Myocyte (in vitro differentiated cells): ENCODE measurements around the gene SF3B5. TPM values are rescaled to one million over a fixed set of nuclear protein-coding genes. Genes with fewer than 3 reads are reported as not detected.
"Not testable (repeated sequence)": the region's sequence is repeated elsewhere in the genome, so short reads cannot be mapped to it uniquely, and the experiment has no call there.

Experiments used
- DNase-seq: peaks from one replicate; pipeline ENCODE4 v3.0.0-alpha.2; 2012; ENCODE audit warnings: low read depth
- total RNA-seq: library from RNA; depleted of rRNA; stranded (reverse); fragments of >200 nt; gene quantifications from 2 replicates; pipeline ENCODE4 v1.2.3, GENCODE V29; 2014

Gene SF3B5
- total RNA-seq, 1 donor from 2014 or later: 141 TPM

DNA sequence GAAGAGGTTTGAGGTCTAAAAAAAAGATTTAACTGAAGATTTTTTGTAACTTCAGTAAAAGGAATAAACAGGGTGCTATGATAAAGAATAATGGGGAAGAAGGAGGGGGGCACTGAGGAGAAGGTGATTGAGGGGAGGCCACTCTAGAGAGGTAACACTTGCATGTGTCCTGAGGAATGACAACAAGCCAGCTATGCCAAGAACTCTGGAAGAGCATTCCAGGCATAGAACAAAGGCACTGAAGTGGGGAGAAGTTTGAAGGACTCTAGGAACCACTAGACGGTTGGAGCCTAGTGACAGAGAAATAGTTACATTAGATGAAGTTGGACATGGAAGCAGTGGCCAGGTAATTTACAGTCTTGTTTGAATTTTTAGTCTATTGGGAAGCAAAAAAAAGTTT, 10.8 kb upstream of the SF3B5 start:
- no peak for DNase-seq

DNA sequence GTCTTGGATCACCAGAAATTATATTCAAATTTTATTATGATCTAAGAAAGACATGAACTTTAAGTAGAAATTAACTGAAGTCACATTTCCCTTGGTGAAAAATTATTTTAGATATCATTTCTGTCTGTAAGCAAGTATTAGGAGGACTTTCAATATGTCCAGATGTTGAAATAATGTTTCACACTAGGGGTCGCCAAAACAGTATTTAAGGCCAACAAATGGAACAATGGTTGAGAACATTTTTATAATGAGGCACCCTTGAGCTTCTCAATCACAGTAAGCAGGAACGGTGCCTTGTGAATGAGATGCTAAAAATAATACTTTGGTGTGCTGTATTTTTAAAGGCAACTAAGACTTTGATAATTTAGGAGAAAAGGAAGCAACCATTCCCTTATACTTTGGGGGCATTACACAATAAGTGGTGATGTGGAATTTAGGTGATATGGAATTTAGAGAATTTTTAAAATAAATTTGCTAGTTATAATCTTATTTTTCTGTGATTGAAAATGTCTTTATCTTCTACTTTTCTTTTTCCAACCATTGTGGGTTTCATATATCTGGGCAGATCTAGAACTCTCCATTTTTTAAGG, 9.6 kb upstream of the SF3B5 start:
- DNase-seq: peak; percentile 90

DNA sequence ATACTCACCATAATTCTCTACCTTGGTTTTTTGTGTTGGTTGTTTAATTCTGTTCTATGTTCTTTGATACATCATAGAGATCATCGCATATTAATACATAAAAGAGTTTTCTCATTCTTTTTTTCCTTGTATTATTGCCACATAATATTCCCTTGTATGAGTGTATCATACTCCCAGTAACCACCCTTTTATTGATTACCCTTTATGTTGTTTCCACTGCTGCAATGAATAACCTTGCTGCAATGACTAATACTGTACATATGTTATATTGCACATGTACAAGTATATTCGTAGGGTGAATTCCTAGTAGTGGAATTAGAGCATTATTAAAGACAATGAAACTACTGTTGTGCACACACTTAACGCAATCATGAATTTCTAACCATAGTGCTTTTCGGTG, 9.1 kb upstream of the SF3B5 start:
- DNase-seq: no peak

DNA sequence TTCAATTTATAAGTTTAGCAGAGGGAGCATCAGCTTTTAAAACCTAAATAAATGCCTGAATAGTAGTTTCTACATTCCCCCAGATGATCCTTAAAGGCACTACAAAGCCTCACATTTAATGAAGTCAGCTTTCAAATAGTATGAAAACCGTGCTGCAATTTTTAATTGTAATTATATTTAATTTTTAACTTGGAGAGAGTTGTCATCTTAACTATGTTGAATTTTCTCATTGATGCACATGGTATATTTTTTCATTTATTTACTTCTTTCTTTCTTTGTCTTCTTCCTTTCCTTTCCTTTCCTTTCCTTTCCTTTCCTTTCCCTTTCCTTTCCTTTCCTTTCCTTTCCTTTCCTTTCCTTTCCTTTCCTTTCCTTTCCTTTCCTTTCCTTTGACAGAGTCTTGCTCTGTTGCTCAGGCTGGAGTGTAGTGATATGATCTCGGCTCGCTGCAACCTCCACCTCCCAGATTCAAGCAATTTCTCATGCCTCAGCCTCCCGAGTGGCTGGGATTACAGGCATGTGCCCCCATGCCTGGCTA, 7.7 kb upstream of the SF3B5 start:
- DNase-seq: no peak

DNA sequence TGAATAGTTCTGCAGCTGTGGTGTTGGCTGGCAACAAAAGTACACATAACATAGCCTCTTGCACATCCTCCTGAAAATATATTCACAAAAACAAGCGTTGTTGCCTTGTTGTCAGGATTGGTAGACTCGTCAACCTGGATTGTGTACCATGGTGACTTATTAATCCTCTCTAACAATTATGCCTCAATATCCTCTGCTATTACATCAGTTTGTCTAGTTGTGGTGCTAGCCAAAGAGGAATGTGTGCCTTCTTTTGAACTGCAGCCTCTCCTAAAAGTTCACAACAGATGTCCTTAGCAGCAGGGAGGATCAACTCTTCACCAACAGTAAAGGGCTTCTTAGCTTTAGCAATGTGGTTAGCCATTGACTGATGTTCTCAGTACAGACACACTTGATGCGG, 3.6 kb upstream of the SF3B5 start:
- DNase-seq: no peak

DNA sequence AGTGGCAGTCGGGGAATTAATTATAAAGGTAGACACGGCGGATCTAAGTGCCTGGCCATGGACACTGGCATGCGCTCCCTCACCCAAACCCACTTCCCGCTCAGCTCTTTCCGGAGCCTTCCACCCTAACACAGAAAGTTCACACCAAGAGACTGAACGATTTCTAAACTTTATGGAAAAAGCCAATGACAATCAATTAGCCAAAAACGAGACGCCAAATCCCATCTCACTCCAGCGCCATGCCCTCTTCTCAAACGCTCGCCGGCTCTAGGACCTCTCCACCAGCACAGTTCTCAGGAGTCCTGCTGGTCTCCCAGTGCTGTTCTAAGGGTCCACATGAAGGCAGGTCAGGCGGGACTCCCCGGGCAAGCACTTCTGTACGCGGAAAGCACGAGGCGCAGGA, 641 bp downstream of the SF3B5 start:
- no peak for DNase-seq

DNA sequence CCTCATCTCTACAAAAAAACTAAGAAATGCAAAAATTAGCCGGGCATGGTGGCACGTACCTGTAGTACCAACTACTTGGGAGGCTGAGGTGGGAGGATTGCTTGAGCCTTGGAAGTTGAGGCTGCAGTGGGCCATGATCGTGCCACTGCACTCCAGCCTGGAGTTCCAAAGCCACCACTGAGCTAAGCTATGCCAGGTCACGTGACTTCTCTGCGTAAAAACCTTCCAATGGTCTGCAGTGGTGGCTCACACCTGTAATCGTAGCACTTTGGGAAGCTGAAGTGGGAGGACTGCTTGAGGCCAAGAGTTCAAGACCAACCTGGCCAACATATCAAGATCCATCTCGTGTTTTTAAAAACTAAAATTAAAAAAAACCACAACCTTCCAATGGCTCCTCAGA, 1.7 kb downstream of the SF3B5 start:
- DNase-seq: no peak

DNA sequence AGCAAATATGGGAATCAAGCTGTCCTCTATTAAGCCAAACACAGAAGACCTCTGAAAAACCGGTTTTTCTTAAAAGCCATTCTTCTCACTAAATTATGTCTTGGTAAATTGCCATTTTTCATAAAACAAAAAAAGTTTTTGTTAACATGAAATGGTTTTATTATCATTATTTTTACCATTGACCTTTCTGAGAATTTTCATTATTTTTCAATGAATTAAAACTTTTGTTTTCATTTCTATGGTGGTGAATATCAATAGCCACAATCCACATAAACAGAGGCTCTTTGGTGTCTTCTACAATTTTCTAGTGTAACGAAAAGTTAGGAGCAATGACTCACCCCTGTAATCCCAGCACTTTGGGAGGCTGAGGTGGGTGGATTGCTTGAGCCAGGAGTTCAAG, 2.1 kb downstream of the SF3B5 start:
- no peak for DNase-seq

DNA sequence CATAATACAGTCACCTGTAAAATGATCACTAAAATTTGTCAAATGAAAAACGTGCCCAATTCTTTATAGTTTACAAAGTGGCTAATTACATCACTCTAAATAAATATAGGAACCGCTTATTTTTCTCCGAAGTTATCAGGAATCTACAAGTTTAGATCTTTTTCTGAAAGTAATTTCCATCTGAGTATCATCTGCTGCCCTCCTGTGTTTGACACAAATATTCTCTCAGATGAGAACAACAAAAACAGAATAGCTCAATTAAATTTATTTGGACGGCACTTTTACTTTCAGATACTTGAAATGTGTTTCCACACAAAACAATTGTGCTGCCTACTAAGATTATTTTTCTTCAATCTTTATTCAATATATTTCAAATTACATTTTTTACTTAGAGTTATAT, 5.0 kb downstream of the SF3B5 start:
- DNase-seq: no peak

DNA sequence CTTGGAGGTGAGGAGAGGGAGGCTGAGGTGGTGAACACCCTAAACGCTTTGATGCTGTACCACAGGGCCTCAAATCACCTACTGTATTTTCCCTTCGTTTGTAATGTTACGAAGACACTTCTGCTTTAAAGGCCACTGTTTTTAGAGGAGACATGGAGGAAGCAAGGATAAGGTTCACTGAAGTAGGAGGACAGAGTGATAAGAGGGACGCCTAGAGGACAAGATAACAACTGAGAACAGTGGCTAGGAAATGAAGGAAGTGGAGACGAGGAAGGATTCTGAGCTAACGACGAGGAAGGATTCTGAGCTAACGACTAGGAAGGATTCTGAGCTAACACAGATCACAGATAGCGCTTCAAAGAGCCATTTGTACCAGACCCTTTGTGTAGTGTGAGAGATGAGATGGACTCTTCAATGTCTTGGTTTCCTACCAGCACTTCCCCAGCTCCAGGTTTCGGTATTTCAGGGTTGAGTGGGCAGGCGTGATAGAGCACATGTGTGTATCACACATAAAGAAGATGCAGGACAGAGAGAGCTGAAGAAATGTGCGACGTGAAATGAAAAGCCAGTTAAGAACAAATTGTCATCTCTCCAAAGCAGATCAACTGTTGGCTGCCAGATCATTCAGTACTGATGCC, 7.5 kb downstream of the SF3B5 start:
- DNase-seq: no peak

DNA sequence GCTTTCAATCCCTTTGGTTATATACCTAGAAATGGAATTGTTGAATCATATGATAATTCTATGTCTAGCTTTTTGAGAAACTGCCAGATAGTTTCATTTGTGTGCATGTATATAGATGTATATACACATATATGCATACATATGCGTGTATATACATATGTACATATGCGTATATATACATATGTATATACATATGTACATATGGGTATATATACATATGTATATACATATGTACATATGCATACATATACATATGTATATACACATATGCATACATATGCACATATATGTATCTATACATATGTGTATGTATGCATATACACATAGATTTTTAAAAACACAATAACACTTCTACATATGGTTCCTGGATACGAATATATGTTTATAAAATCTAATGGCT, 8.4 kb downstream of the SF3B5 start:
- DNase-seq: no peak

DNA sequence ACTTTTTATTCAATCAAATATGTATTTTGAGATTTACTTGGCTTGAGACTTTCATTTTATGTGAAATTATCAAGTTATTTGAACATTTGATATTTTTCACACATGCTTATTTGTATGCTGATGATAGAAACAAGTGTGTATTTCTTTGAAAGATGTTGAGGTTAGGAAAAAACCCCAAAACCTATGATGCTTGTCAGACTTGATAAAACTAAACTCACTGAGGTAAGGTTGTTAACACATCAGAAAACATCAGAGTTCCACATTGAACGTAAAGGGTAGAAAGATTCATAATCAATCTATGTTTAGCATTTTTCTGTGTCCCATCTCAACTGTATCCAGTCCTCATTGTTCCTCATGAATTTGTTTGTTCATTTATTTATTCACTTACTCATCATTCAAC, 12.2 kb downstream of the SF3B5 start:
- no peak for DNase-seq

DNA sequence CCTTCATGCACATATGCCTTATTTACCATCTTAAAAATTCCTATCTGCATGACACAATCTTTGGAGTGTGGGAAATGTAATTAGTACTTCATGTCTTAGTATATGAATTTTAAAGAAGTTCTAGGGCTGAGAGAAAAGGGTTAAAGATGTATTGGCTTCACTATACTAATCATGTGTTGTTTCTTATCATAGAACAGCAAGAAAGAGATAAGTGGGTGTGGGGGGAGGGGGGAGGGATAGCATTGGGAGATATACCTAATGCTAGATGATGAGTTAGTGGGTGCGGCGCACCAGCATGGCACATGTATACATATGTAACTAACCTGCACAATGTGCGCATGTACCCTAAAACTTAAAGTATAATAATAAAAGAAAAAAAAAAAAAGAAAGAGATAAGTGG, 13.0 kb downstream of the SF3B5 start:
- not testable (repeated sequence) for DNase-seq

DNA sequence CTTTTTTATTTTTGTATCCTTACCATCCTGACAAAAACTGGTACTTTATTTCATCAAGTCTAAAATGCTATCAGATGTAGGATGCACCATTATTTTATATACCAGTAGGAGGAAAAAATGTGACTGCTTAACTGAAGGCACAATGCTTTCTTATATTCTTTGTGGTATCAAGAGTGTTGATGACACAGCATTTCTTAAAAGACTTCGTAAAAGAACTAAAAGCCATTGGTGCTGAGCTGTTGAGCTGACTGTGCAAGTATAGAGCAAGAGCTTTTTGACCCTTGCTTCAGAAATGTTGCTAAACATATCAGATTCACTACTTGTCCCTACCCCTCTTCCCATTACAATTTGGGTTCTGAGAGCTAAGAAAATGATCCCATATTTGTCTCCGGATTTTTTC, 17.5 kb downstream of the SF3B5 start:
- no peak for DNase-seq

DNA sequence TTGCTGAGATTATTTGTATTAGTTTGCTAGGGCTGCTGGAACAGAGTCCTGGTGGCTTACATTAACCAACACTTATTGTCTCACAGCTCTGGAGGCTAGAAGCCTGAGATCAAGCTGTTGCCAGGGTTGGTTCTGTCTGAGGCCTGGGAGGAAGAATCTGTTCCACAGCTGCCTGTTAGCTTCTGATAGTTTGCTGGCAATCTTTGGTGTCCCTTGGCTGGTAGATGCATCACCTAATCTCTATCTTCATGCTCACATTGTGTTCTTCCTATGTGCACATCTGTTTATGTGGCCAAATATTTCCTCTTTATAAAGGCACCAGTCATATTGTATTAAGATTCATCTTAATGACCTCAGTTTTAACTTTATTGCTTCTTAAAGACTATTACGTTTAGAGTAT, 19.5 kb downstream of the SF3B5 start:
- no peak for DNase-seq

DNA sequence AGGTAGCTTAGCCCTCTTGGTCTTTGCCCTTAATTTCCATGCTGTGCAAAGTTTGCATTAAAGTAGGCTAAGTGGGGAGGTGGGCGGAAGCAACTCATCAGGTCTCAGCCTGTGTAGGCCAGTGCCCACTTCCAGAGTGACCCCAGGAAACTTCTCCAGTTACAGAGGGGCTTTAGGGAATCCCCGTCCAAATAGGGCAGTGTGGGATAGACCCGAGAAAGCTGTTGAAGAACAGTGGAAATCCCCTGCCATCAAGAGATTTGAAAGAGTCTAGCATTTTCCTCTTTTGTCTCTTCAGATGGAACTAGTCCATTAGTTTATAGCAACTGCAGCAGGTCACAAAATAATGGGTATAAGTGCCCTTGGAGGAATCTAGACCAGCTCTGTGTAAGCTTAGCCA, 20.2 kb downstream of the SF3B5 start:
- DNase-seq: no peak

DNA sequence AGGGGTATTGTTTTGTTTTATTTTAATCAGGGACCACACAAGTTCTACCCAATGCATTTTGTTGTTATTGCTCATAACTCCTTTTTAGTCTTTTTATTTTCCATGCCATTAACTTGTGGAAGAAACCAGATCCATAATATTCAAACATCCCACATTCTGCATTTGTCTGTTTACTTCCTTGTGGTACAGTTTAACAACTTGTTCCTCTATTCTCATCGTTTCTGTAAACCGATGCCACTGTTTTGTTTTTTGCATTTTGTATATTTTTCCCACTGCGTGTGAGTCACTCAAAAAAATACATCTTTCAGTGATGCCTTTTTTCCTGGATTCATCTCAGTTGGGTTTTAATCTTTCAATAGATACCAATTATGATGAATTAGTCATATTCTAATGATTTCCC, 22.3 kb downstream of the SF3B5 start:
- DNase-seq: no peak

DNA sequence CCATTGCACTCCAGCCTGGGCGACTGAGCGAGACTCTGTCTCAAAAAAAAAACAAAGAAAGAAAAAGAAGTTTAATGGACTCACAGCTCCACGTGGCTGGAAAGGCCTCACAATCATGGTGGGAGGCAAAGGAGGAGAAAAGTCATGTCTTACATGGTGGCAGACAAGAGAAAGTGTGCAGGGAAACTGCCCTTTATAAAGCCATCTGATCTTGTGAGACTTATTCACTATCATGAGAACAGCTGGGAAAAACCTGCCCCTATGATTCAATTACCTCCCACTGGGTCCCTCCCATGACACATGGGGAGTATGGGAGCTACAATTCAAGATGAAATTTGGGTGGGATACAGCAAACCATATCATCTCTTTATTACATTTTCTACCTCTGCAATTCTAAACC, 25.9 kb downstream of the SF3B5 start:
- no peak for DNase-seq

DNA sequence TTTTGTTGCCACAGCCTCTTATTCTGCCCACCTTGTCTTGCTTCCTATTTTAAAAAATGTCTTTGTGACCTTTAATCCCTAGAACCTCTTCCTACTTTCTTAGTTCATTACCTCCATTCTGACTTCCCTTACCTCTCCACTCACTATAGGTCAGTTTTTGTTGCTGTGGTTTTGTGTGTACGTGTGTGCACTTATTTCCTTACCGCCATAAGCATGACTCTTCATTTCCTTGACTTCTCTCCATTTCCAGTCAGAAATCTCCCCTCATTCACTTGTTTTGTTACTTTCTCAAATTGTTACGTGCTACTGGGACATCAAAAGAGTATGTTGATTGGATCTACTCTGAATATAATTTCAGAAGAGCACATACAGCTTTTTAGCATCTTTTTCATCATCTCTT, 26.6 kb downstream of the SF3B5 start:
- no peak for DNase-seq

DNA sequence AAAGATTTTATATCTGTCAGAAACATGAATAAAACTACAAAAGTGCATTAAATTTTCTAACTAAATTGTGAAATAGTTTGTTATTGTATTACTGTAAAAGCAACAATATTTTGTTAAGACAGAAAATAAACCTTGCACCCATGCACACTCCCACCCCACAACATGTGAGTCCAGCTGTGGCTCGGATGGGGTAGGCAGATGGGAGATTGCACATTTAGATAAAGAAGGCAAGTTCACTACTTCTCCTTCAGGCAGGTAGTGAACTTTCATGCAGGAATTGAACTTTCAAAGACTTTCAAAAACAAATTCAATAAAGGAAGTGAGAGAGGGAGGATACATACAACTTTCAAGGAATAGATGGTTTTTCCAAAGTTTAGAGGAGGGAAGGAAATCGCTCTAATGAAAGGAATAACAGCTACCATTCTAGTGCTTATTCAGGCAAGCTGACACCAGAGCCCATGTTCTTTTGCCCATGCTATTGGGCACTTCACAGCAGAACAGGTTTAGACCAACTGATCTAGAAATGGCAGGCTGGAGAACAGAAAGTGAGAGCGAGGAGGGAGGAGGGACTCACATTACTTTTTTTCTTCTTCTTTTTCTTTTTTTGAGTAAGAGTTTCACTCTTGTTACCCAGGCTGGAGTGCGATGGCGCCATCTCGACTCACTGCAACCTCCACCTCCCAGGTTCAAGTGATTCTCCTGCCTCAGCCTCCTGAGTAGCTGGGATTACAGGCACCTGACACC, 28.5 kb downstream of the SF3B5 start:
- no peak for DNase-seq

DNA sequence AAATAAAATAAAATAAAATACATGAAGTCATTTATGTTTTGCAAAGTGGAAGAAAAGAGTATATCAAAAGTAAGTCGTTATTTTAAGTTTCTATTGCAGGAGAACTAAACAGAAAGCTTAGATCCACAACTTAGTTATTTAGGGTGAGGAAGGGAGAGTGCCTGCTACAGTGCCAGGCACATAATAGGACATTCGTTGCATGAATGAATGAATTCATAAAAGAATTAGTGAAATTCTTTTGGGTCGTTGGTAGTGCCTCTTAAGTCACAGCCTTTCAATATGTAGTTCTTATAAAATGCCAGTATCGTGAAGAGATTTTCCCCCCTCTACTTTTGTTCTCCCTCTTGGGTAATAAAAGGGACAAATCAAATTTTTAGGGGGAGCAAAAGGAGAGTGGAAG, 29.1 kb downstream of the SF3B5 start:
- no peak for DNase-seq

DNA sequence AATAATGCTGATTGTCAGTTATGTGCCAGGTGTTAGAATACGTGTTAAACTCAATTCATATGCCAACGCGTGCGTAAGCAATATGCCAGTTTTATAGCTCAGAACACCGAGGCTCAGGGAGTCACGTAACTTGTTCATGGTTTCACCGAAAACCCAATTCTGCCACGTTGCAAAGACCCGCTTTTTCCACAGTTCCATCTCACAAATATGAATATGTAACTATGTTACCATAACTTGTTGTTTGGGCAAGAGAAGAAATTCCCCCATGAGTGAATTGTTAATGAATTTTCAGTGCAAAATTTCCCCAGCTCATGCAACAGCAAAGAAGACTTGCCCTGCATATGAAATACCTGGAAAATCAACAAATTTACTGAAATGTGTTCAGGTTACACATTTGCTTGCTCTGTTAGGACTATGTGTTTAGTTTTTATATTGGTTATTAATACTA, 30.1 kb downstream of the SF3B5 start:
- DNase-seq: no peak
